Measurements from ENCODE around the gene TEKT4.
"Not testable (repeated sequence)": the region's sequence is repeated elsewhere in the genome, so short reads cannot be mapped to it uniquely, and the experiment has no call there.

GRCh38 chr2:94862903-94863302 lies 8.3 kb upstream of the TEKT4 start:
- not testable (repeated sequence) for TF ChIP-seq CTCF (IDR thresholded peaks at IDR 0.05; ENCODE audit: insufficient read depth, low read length); SPI1 (IDR thresholded peaks at IDR 0.05; ENCODE audit: borderline replicate concordance, low read depth); POLR2AphosphoS5 (IDR thresholded peaks at IDR 0.05; ENCODE audit: low read depth); GABPA (IDR thresholded peaks at IDR 0.05; ENCODE audit: low read depth)

Data from HL-60 (cell line).